NCI-H526 treated with DMSO at 0.1 percent for 48 hours (cell line): ENCODE results near the gene SEMA3E.
A peak's percentile ranks its signal among the peaks of the same experiment; 100 is the strongest.
"Not testable (repeated sequence)": the region's sequence is repeated elsewhere in the genome, so short reads cannot be mapped to it uniquely, and the experiment has no call there.

Experiments
- DNase-seq: peaks from one replicate; lab custom pipeline; 2025; lab: John Stamatoyannopoulos, UW

Gene SEMA3E

GRCh38 chr7:83486536-83486935 lies 162.4 kb downstream of the SEMA3E start:
- no peak for DNase-seq

DNA sequence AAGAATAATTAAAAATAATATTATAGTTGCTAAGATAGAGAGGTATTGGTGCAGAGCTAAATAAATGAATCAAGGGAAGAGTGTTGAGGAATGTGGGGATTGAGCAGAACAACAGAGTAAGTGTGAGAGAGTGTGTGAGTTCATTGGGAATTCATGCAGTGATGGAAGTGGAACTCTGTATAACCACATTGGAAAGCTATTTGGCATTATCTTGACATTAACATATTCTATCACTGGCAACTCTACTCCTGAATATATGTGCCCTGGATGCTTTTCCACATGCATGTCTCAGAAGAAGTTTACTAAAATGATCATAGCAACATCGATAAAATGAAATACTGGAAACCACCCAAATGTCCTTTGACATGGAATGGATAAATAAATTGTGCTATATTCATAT lies 164.1 kb downstream of the SEMA3E start:
- DNase-seq: no peak

DNA sequence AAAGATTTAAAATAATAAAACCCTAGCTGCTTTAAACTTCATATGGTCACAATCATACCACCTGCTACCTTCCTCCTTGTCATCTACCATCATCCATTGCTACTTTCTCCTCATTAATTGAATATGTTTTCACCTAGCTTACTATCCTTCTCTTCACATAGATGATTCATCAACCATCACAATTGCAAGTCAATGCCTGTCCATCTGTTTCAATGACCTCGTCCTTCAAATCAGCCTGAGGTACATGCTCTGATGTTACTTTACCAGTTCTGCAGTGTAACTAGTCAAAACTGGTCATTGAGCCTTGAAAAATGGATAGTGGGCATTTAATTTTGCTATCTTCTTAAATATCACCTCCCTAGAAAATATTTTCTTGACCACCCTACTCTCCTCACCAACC lies 164.7 kb downstream of the SEMA3E start:
- no peak for DNase-seq

- no peak for DNase-seq
Observed at GRCh38 chr7:83478616-83479015, 170.3 kb downstream of the SEMA3E start.

DNA sequence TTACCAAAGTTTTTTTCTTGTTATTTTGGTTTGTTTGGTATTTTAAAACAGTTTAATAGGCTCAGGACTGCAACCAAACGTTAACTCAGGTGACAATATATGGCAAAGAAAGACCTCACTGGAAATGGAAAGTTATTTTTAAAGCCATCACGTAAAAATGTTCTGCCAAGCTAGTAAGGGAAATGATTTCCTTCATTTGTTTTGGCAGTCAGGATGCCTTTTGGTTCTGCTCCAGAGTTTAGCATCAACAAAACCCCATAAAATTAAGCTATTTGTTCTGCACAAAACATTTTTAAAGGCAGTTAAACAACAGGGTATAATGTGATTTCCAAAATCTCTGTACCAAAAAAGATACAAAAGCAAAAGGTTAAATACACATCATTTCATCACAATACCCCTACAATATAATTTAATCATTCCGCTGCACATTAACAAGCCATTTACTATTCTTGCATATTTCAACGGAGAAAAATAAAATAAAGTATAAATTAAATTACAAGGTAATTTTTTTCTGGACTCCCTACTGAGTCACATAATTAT lies 172.4 kb downstream of the SEMA3E start:
- DNase-seq: no peak

- DNase-seq: no peak
Observed at GRCh38 chr7:83475420-83475819, 173.5 kb downstream of the SEMA3E start.

- DNase-seq: no peak
Observed at GRCh38 chr7:83472376-83472775, 176.6 kb downstream of the SEMA3E start.

- no peak for DNase-seq
Observed at GRCh38 chr7:83469491-83469890, 179.4 kb downstream of the SEMA3E start.

DNA sequence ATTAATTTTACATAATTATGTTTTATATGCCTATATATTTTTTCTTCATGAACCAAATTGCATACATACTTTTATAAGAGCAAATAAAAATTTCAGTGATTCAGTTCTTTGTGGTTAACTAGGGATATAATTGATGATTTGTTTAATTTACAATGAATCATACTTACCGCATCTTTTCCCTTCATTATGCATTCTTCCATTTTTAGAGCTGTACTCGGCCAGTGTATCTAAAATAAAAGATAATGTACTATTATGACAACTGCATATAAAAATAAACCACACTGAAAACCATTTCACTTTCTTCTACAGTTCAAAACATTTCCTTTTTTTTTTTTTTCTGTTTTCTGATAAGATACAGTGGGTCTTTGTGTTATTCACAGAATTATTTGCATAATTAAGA lies 179.9 kb downstream of the SEMA3E start:
- peak; percentile 45 for DNase-seq

DNA sequence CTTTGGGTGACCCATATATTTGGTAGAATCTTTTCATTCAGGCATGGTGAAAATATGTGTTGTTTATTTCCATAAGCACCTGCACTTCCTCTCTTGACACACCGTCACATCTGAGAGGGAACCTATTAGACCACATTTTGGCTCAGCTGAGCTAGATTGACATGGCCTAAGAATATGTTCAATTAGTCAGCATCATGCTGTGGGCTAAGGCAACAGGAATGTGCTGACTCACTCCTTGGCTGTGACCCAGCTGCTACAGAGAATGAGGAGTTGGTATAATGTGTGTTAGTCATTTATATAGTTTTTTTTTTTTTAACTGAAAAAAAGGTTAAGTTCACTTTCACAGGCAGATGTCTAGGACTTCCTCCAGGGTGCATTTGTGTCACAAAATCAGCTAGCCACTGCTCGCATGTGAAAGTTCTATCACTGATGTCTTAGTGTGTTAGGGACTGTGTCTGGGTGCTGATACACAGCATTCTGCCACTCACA lies 180.6 kb downstream of the SEMA3E start:
- DNase-seq: no peak

DNA sequence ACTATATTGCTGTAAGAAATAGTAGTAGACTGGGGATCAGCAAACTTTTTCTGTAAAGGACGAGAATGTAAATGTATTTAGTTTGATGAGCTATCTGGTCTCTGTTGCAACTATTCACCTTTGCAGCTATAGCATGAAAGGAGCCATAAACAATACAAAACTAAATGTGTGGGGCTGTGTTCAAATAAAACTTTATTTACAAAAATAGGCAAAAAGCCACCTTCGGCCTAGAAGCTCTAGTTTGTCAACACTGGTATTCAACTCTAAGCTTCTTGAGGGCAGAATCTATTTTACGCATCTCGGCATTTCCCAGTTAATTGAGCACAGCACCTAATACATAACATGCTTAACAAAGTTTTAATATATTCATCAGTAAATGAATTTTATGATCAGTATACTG lies 181.4 kb downstream of the SEMA3E start:
- no peak for DNase-seq

DNA sequence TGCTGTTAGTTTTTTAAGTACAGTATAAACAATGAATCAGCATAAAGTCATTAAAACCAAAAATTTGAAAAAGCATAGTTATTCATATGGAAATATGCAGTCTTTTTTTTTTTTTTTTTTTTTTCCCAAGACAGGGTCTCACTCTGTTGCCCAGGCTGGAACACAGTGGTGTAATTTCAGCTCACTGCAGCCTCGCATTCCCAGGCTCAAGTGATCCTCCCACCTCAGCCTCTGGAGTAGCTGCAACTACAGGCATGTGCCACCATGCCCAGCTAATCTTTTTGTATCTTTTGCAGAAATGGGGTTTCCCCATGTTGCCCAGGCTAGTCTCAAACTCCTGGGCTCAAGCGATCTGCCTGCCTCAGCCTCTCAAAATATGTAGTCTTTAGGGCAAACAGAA lies 182.0 kb downstream of the SEMA3E start:
- no peak for DNase-seq

GRCh38 chr7:83466187-83466923 lies 182.6 kb downstream of the SEMA3E start:
- no peak for DNase-seq

GRCh38 chr7:83465643-83466042 lies 183.3 kb downstream of the SEMA3E start:
- DNase-seq: no peak

DNA sequence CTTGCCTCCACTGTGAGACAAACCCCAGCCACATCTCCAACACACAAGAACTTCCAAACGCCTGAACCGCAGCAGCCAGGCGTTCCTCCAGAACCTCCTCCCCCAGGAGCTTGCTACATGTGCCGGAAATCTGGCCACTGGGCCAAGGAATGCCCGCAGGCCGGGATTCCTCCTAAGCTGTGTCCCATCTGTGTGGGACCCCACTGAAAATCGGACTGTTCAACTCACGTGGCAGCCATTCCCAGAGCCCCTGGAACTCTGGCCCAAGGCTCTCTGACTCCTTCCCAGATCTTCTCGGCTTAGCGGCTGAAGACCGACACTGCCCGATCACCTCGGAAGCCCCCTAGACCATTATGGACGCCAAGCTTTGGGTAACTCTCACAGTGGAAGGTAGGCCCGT lies 187.1 kb downstream of the SEMA3E start:
- DNase-seq: not testable (repeated sequence)

- not testable (repeated sequence) for DNase-seq
Observed at GRCh38 chr7:83459930-83460653, 188.8 kb downstream of the SEMA3E start.

DNA sequence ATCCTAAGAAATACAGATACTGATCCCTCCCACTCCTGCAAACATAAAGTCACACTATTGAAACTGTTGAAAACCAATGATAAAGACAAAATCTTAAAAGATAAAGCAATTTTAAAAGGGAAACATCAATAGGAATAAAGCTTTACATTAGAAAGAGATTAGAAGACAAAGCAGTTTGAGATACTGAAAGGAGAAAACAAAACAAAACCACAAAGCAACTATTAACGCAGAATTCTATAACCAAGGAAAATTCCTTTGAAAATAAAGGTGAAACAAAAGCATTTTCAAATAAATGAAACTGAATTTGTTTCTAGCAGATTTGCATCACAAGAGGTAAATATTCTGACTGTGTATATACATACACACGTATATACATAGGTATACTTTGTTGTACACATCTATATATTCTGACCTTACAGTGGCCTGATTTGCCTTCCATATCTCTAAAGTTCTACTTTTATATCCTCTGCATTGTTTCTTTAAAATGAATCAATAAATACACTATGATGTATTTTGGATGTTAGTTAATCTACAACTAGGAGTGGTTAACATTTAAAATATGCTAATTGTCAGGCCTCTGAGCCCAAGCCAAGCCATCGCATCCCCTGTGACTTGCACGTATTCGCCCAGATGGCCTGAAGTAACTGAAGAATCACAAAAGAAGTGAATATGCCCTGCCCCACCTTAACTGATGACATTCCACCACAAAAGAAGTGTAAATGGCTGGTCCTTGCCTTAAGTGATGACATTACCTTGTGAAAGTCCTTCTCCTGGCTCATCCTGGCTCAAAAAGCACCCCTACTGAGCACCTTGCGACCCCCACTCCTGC lies 189.6 kb downstream of the SEMA3E start:
- not testable (repeated sequence) for DNase-seq

DNA sequence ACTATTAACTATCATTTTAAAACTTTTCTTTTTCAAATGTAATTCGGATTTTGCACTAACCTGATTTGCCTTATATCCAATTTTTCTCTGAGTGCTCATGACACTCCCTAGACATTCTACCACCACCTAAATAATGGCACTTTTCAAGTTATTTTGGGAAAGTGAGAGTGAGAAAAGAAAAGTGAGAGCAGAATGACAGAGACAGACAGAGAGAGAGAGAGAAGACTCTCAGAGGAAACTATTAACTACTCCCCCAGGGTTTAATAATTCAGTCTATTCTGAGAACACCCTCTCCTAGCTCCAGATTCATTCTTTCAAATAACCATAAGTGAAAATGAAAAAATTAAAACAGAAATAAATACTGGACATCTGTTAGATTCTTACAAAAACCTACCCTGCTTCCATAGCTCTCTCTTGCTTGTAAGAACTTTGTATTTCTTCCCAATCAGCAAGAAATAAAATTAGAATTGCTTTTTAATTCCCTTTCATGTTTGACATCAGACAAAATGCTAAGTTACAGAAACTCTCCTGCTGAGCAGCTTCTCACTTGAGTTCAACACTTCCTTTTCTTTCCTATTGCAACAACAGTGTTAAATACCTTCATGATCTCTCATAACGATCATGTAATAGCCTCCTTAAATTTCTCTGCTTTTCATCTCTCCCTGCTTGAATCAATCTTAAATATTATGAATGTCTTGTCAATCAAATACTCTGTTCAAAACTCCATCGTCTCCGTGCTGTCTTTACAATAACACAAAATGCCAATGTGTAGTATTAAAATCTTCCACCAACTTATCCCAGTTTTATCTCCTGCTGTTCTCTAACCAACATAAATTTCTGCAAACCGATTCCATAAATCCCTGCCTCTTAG lies 191.7 kb downstream of the SEMA3E start:
- no peak for DNase-seq

DNA sequence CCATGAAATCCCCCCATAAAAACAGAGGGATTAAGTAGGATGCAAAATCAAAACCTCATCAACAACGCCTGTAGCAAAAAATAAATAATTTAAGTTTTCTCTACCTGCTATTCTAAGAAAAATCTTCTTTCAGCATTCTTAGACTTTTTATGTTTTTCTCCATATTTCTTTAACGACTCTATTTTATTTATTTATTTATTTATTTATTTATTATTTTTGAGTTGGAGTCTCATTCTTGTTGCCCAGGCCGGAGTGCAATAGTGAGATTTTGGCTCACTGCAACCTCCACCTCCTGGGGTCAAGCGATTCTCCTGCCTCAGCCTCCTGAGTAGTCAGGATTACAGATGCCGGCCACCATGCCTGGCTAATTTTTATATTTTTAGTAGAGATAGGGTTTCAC lies 192.5 kb downstream of the SEMA3E start:
- no peak for DNase-seq

GRCh38 chr7:83455612-83456011 lies 193.3 kb downstream of the SEMA3E start:
- no peak for DNase-seq

DNA sequence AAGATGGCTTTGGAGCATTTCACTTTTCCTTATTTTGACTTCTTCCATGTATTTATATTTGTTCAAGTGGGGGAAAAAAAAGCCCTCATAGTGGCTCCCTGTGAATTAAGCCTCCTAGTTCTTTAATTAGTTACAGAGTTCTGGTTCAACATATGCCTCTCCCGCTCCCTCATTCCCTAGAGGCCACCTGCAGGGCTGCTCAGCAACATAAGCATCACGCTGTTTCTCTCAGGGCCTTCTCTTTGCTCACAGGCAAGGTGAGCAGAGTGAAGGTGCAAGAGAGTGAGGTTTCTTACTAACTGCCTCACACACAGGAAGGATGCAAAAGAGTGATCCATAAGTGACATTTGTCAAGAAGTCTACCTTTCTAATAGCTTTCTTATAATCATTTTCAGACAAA lies 196.7 kb downstream of the SEMA3E start:
- no peak for DNase-seq
